Right atrium auricular region (tissue), 2 donors: ENCODE results near the gene PCGF3. TPM values are rescaled to one million over a fixed set of nuclear protein-coding genes. Genes with fewer than 3 reads are reported as not detected.
"Not testable (repeated sequence)": the region's sequence is repeated elsewhere in the genome, so short reads cannot be mapped to it uniquely, and the experiment has no call there.

Source experiments
- DNase-seq: peaks from one replicate; pipeline ENCODE4 v3.0.0-alpha.2; 2019; ENCODE audit warnings: low spot score
- H3K27ac ChIP-seq, 2 donors: fragments of 200-600 bp; sonication (generic); 1 replicate in 1 of 2; 2 replicates in 1 of 2; pipeline ENCODE4 v1.5.1; 2016 to 2019
- H3K27me3 ChIP-seq, 2 donors: fragments of 200-600 bp; sonication (generic); one replicate each; pipeline versions ENCODE4 v1.5.1 to v1.6.0; 2017 to 2019
- H3K36me3 ChIP-seq: fragments of 200-600 bp; sonication (generic); one replicate; pipeline ENCODE4 v1.5.1; 2016
- H3K4me1 ChIP-seq, 2 donors: fragments of 200-600 bp; sonication (generic); one replicate each; pipeline versions ENCODE4 v1.5.1 to v1.6.0; 2017 to 2019
- H3K4me3 ChIP-seq, 2 donors: fragments of 200-600 bp; sonication (generic); 1 replicate in 1 of 2; 2 replicates in 1 of 2; pipeline ENCODE4 v1.5.1; 2017 to 2019; ENCODE audit warnings: mild to moderate bottlenecking in 1 of 2, moderate library complexity in 1 of 2
- H3K9me3 ChIP-seq, 2 donors: fragments of 200-600 bp; sonication (generic); one replicate each; pipeline ENCODE4 v1.5.1; 2019
- CTCF ChIP-seq, 2 donors: fragments of 200-600 bp; sonication (generic); IDR thresholded peaks; one replicate each; pipeline ENCODE4 v1.5.1; 2019; ENCODE audit warnings: antibody characterized with exemption in 2 of 2
- total RNA-seq, 2 donors: library from RNA; depleted of rRNA; stranded (reverse); fragments of >200 nt; gene quantifications; one replicate each; pipeline ENCODE4 v1.1.0, GENCODE V29; 2016

Gene PCGF3
- total RNA-seq, 2 donors from 2014 or later, result 17.9 to 22.6 TPM

GRCh38 chr4:772776-773175, 67.1 kb downstream of the PCGF3 start:
- H3K4me1 ChIP-seq, result peaks cover 0 to 63% of the 10 kb centered on the region in 2 donors

GRCh38 chr4:773214-773613, 67.6 kb downstream of the PCGF3 start:
- no peak for DNase-seq

More at GRCh38 chr4:772776-773175, 67.1 kb downstream of the PCGF3 start:
- Histone ChIP-seq H3K27ac (peak overlapping the region; percentile 63 to 73), H3K36me3 (peaks cover 66% of the 10 kb centered on the region), H3K27me3 (no peaks in the 10 kb centered on the region), H3K4me3 (no peak overlapping the region), H3K9me3 (no peaks in the 10 kb centered on the region)
- no peak for TF ChIP-seq CTCF (IDR thresholded peaks at IDR 0.05)
- DNase-seq, result no peak

GRCh38 chr4:774419-775092, 68.9 kb downstream of the PCGF3 start:
- Histone ChIP-seq H3K36me3 (peaks cover 64% of the 10 kb centered on the region), H3K4me1 (peaks cover 0 to 74% of the 10 kb centered on the region in 2 donors)
- H3K9me3 ChIP-seq, H3K4me3 ChIP-seq, DNase-seq, H3K27me3 ChIP-seq, H3K27ac ChIP-seq: not testable (repeated sequence)

More at GRCh38 chr4:773214-773613, 67.6 kb downstream of the PCGF3 start:
- no peaks in the 10 kb centered on the region for H3K9me3 ChIP-seq
- peaks cover 0 to 64% of the 10 kb centered on the region in 2 donors for H3K4me1 ChIP-seq
- H3K27me3 ChIP-seq, result no peaks in the 10 kb centered on the region
- H3K27ac ChIP-seq, result peak overlapping the region; percentile 63 to 73
- H3K4me3 ChIP-seq, result no peak overlapping the region
- H3K36me3 ChIP-seq, result peaks cover 61% of the 10 kb centered on the region
- TF ChIP-seq CTCF (IDR thresholded peaks at IDR 0.05), result no peak

GRCh38 chr4:775485-775884, 69.9 kb downstream of the PCGF3 start:
- not testable (repeated sequence) for H3K27me3 ChIP-seq, H3K27ac ChIP-seq, DNase-seq, H3K4me3 ChIP-seq, H3K9me3 ChIP-seq
- peaks cover 0 to 83% of the 10 kb centered on the region in 2 donors for H3K4me1 ChIP-seq
- peaks cover 56% of the 10 kb centered on the region for H3K36me3 ChIP-seq

- H3K9me3 ChIP-seq, result no peaks in the 10 kb centered on the region
- H3K27me3 ChIP-seq, result no peaks in the 10 kb centered on the region
- no peak overlapping the region for H3K27ac ChIP-seq
- H3K4me1 ChIP-seq, result peaks cover 0 to 80% of the 10 kb centered on the region in 2 donors
- no peak for TF ChIP-seq CTCF (IDR thresholded peaks at IDR 0.05)
- DNase-seq, result no peak
- H3K36me3 ChIP-seq, result peaks cover 52% of the 10 kb centered on the region
- H3K4me3 ChIP-seq, result no peak overlapping the region
Observed at GRCh38 chr4:776743-777441, 71.3 kb downstream of the PCGF3 start.

GRCh38 chr4:777520-778262, 72.1 kb downstream of the PCGF3 start:
- DNase-seq, result no peak
- Histone ChIP-seq H3K4me1 (peaks cover 0 to 78% of the 10 kb centered on the region in 2 donors), H3K9me3 (no peaks in the 10 kb centered on the region), H3K27ac (no peak overlapping the region), H3K36me3 (peaks cover 51% of the 10 kb centered on the region), H3K27me3 (no peaks in the 10 kb centered on the region), H3K4me3 (no peak overlapping the region)
- no peak for TF ChIP-seq CTCF (IDR thresholded peaks at IDR 0.05)
